ENCODE results near the gene REPIN1. TPM values are rescaled to one million over a fixed set of nuclear protein-coding genes. Genes with fewer than 3 reads are reported as not detected.
A peak's percentile ranks its signal among the peaks of the same experiment; 100 is the strongest.

Gene REPIN1
- total and polyA plus RNA-seq, 9 of the 15 experiments (the other 6 are each of a cell fraction or from before 2014, with no cell fraction given): 8.1 to 283 (median 94.3) TPM

DNA sequence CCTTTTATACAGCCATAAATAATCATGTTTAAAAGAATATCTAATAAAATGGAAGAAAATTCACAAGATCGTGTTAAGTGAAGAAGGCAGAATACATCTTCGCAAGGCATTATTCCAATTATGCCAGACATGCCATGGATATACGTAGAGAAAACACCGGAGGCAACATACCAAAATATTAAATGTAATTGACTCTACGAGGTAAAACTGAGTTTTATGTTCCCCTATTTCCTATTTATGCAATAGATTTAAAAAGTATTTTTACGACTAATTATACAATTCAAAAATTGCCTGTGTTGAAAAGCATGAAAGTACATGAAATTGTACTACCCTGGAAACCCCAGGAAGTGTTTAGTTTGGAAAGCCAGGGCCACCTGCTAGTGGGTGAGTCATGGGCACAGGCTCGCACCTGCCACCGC, 936 bp upstream of the REPIN1 start:
- CTCF ChIA-PET (ENCODE audit: low intra/inter-chr PET ratio): no interaction called here
- Histone ChIP-seq H3K4me1 (replicated peaks in 1 of 2; ENCODE audit: control insufficient read depth in 2 of 2, insufficient read depth in 2 of 2, low read length in 2 of 2) (peaks cover 41 to 45% of the 10 kb centered on the region in 2 experiments), H3K4me2 (ENCODE audit: insufficient read depth, low read length) (peak overlapping the region; percentile 100), H3K79me2 (ENCODE audit: control insufficient read depth, insufficient read depth, low read length) (peaks cover 46% of the 10 kb centered on the region), H3K9ac (ENCODE audit: insufficient read depth in 1 of 2, low read depth in 2 of 2, low read length in 2 of 2) (peak overlapping the region; percentile 98 to 99), H3K9me1 (ENCODE audit: control insufficient read depth, insufficient read depth, low read length) (no peaks in the 10 kb centered on the region), H3K27ac (ENCODE audit: extremely low read depth, low read depth, low read length) (peak overlapping the region; percentile 97), H3K27me3 (ENCODE audit: control insufficient read depth in 2 of 2, insufficient read depth in 2 of 2, low read length in 2 of 2) (no peaks in the 10 kb centered on the region), H3K9me3 (replicated peaks; ENCODE audit: control insufficient read depth, insufficient read depth, low read depth, low read length) (no peaks in the 10 kb centered on the region), H3K36me3 (ENCODE audit: control insufficient read depth, insufficient read depth, low read length) (peaks cover 38% of the 10 kb centered on the region), H2AFZ (ENCODE audit: low read depth, low read length) (peak overlapping the region; percentile 82), H3K4me3 (peak overlapping the region; percentile 79), H4K20me1 (replicated peaks; ENCODE audit: control insufficient read depth, insufficient read depth, low read length) (no peaks in the 10 kb centered on the region; the same call in 1 of the 2 replicates)
- BruUV-seq (replicated peaks): no TSS peak
- 41% methylated on average over 8 of the region's 8 CpGs for WGBS (ENCODE audit: insufficient coverage, low coverage, missing lambda C conversion rate)
- POLR2A ChIA-PET: interaction anchor here (0.6 to 3.5 kb wide), 9 partner anchors 10 to 885 kb away, joined by 3 to 30 read pairs (median 5); no protein-coding TSS in a partner anchor
- FAIRE-seq: peak; percentile 79
- ATAC-seq: no peak
- no peak for DNase-seq (ENCODE audit: extremely low read depth in 1 of 4, low spot score in 3 of 4)
- in situ Hi-C loops (cut with MboI) (no loop called here), intact Hi-C loops (cut with micrococcal nuclease) (loop anchor here (2.0 kb wide), 2 partner anchors 33 to 45 kb away; partner anchors contain the start of genes ACTR3C and LRRC61)
- TF ChIP-seq, protein P1, sequence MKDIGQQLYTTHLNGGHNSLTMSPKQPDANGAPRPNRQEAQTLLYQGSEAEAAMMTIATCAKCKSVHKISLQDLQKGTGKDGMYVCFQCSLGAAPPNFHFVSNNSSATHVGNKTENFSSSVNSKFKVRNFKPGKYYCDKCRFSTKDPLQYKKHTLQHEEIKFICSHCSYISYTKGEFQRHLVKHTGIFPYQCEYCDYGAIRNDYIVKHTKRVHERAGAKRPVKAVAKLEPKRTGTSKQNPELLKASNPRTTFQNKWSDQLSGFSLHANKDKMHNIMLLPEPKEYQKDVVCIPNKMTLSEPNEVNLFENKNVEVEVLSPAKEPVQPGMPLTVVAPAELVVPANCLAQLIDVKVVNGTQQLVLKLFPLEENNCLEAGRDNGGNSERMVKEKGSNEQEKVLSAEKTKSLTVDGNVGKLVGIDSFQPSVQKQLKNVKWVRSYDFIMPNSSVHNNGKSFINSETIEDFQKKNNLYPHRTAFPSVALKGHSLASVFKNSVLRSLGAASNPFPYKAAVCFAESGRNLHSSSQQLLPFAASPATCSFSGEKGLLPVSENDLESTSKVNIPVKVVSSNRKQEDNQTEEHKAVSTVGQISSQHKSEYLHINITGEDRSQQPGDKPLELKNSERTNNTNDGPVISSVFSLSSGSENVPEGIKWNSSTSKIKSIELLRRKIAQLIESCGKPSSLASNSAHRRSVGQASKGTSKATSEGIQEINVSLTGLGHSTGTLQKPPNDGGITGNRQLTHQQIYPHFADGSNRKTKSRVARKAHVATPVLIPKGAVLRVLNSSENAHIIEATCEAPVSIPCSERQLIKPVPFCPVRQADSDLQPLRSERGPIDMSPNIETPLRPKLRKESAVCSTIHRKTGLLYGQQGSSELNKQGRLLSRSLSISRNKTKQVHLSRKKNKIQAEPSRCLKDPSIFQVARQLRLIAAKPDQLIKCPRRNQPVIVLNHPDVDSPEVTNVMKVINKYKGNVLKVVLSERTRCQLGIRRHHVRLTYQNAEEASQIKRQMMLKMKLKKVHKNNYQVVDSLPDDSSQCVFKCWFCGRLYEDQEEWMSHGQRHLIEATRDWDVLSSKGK (CRISPR knock-in tag; IDR thresholded peaks at IDR 0.05): no peak
- TF ChIP-seq TEAD4 (IDR thresholded peaks at IDR 0.05; ENCODE audit: low read length) (peak; percentile 11; the same call in 1 of the 2 replicates), TEAD4 (CRISPR knock-in tag; IDR thresholded peaks at IDR 0.05; ENCODE audit: borderline replicate concordance) (no peak), ZNF668 (CRISPR knock-in tag; IDR thresholded peaks at IDR 0.05) (0 out of 2 replicates have a peak, but pooled peaks have one; percentile 25), PHF8 (IDR thresholded peaks at IDR 0.05; ENCODE audit: borderline replicate concordance, low read length) (no peak), ZNF583 (CRISPR knock-in tag; IDR thresholded peaks at IDR 0.05) (0 out of 2 replicates have a peak, but pooled peaks have one; percentile 84), THRAP3 (IDR thresholded peaks at IDR 0.05; ENCODE audit: borderline replicate concordance) (peak; percentile 10; the same call in 1 of the 2 replicates), ZBTB7A (IDR thresholded peaks at IDR 0.05; ENCODE audit: borderline replicate concordance, control insufficient read depth, low read depth, low read length) (no peak), TEAD1 (CRISPR knock-in tag; IDR thresholded peaks at IDR 0.05) (peak in 1 of 2 experiments; percentile 70; a peak in 1 of 4 replicates), CREB1 (IDR thresholded peaks at IDR 0.05) (no peak), CREB1 (CRISPR knock-in tag; IDR thresholded peaks at IDR 0.05) (no peak)
- TF ChIP-seq, protein P2, sequence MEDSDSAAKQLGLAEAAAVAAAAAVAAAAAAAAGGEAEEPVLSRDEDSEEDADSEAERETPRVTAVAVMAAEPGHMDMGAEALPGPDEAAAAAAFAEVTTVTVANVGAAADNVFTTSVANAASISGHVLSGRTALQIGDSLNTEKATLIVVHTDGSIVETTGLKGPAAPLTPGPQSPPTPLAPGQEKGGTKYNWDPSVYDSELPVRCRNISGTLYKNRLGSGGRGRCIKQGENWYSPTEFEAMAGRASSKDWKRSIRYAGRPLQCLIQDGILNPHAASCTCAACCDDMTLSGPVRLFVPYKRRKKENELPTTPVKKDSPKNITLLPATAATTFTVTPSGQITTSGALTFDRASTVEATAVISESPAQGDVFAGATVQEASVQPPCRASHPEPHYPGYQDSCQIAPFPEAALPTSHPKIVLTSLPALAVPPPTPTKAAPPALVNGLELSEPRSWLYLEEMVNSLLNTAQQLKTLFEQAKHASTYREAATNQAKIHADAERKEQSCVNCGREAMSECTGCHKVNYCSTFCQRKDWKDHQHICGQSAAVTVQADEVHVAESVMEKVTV (CRISPR knock-in tag; IDR thresholded peaks at IDR 0.05): 0 out of 2 replicates have a peak, but pooled peaks have one; percentile 12
- TF ChIP-seq, protein P3, sequence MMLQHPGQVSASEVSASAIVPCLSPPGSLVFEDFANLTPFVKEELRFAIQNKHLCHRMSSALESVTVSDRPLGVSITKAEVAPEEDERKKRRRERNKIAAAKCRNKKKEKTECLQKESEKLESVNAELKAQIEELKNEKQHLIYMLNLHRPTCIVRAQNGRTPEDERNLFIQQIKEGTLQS (IDR thresholded peaks at IDR 0.05): peak; percentile 79
- TF ChIP-seq, protein P3 (CRISPR knock-in tag; conservative IDR thresholded peaks at IDR 0.05): peak; percentile 78; the same call in 1 of the 2 replicates
- TF ChIP-seq, protein P4, sequence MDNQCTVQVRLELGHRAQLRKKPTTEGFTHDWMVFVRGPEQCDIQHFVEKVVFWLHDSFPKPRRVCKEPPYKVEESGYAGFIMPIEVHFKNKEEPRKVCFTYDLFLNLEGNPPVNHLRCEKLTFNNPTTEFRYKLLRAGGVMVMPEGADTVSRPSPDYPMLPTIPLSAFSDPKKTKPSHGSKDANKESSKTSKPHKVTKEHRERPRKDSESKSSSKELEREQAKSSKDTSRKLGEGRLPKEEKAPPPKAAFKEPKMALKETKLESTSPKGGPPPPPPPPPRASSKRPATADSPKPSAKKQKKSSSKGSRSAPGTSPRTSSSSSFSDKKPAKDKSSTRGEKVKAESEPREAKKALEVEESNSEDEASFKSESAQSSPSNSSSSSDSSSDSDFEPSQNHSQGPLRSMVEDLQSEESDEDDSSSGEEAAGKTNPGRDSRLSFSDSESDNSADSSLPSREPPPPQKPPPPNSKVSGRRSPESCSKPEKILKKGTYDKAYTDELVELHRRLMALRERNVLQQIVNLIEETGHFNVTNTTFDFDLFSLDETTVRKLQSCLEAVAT (IDR thresholded peaks at IDR 0.05): no peak

All from K562 (cell line).